ENCODE results near the gene LGALS8.

- TF ChIP-seq HDAC2 (IDR thresholded peaks at IDR 0.05) (no peak), FOSL2 (IDR thresholded peaks at IDR 0.05) (no peak), FOSL2 (CRISPR knock-in tag; IDR thresholded peaks at IDR 0.05) (no peak), POLR2A (IDR thresholded peaks at IDR 0.05; ENCODE audit: low read length) (no peak), JUNB (IDR thresholded peaks at IDR 0.05) (no peak), ZSCAN20 (CRISPR knock-in tag; IDR thresholded peaks at IDR 0.05) (no peak), BCL3 (IDR thresholded peaks at IDR 0.05) (no peak), CTCF (IDR thresholded peaks at IDR 0.05) (no peak), TP53 (CRISPR knock-in tag; IDR thresholded peaks at IDR 0.05) (no peak), BHLHE40 (IDR thresholded peaks at IDR 0.05; ENCODE audit: low read depth, low read length) (no peak), CEBPB (IDR thresholded peaks at IDR 0.05) (no peak), POLR2AphosphoS2 (conservative IDR thresholded peaks at IDR 0.05; ENCODE audit: low read length) (no peak)
Observed at GRCh38 chr1:236575523-236575922, 51.7 kb downstream of the LGALS8 start.

All from A549 (cell line).